Liver (tissue), 9 donors: ENCODE data around the gene EPB41L4A. TPM values are rescaled to one million over a fixed set of nuclear protein-coding genes. Genes with fewer than 3 reads are reported as not detected.
A peak's percentile ranks its signal among the peaks of the same experiment; 100 is the strongest.

Experiments
- DNase-seq: peaks from one replicate; pipeline ENCODE4 v3.0.0-alpha.2; 2017; ENCODE audit warnings: low spot score
- H3K27ac ChIP-seq, 2 donors: one replicate each; pipeline ENCODE4 v1.7.0; 2013; ENCODE audit warnings: inconsistent platforms in 2 of 2, low read length in 2 of 2, control low read depth in 1 of 2, low read depth in 1 of 2, mild to moderate bottlenecking in 1 of 2
- H3K27me3 ChIP-seq, 4 donors: one replicate each; pipeline versions ENCODE4 v1.6.1 to v1.7.0; 2013; ENCODE audit warnings: low read length in 3 of 4, inconsistent platforms in 1 of 4, mild to moderate bottlenecking in 1 of 4, moderate library complexity in 1 of 4; ENCODE audit not compliant: control insufficient read depth in 4 of 4, insufficient read depth in 4 of 4
- H3K36me3 ChIP-seq, 4 donors: one replicate each; pipeline versions ENCODE4 v1.6.1 to v1.7.0; 2013; ENCODE audit warnings: low read length in 3 of 4, mild to moderate bottlenecking in 3 of 4, low read depth in 1 of 4, moderate library complexity in 1 of 4; ENCODE audit not compliant: control insufficient read depth in 4 of 4, insufficient read depth in 3 of 4
- H3K4me1 ChIP-seq, 4 donors: one replicate each; pipeline versions ENCODE4 v1.6.1 to v1.7.0; 2013; ENCODE audit warnings: low read length in 3 of 4, mild to moderate bottlenecking in 3 of 4, moderate library complexity in 1 of 4; ENCODE audit not compliant: control insufficient read depth in 4 of 4, insufficient read depth in 4 of 4
- H3K4me3 ChIP-seq, 3 donors: one replicate each; pipeline versions ENCODE4 v1.6.1 to v1.7.0; 2013; ENCODE audit warnings: low read length in 3 of 3, control low read depth in 1 of 3, low read depth in 1 of 3, mild to moderate bottlenecking in 1 of 3
- H3K9ac ChIP-seq, 2 donors: one replicate each; pipeline ENCODE4 v1.7.0; 2013; ENCODE audit warnings: low read length in 2 of 2, mild to moderate bottlenecking in 2 of 2, moderate library complexity in 2 of 2, control low read depth in 1 of 2, low read depth in 1 of 2
- H3K9me3 ChIP-seq, 4 donors: one replicate each; pipeline versions ENCODE4 v1.6.1 to v1.7.0; 2013; ENCODE audit warnings: low read length in 3 of 4; ENCODE audit not compliant: control insufficient read depth in 4 of 4
- FOXA2 ChIP-seq: IDR thresholded peaks from 2 replicates; pipeline ENCODE4 v1.6.1; 2016; ENCODE audit warnings: antibody characterized with exemption
- GABPA ChIP-seq, 2 donors: IDR thresholded peaks in 1 of 2; conservative IDR thresholded peaks in 1 of 2; 2 replicates each; pipeline ENCODE4 v1.6.1; 2016; ENCODE audit warnings: antibody characterized with exemption in 2 of 2, mild to moderate bottlenecking in 1 of 2, moderate library complexity in 1 of 2
- HNF4A ChIP-seq, 2 donors: conservative IDR thresholded peaks; 2 replicates each; pipeline ENCODE4 v1.6.1; 2016; ENCODE audit warnings: antibody characterized with exemption in 2 of 2, mild to moderate bottlenecking in 2 of 2
- JUND ChIP-seq, 2 donors: IDR thresholded peaks; 2 replicates each; pipeline ENCODE4 v1.6.1; 2016; ENCODE audit warnings: antibody characterized with exemption in 2 of 2
- NR2F2 ChIP-seq: IDR thresholded peaks from 2 replicates; pipeline ENCODE4 v1.6.1; 2016; ENCODE audit warnings: antibody characterized with exemption
- RAD21 ChIP-seq, 2 donors: IDR thresholded peaks; 2 replicates each; pipeline ENCODE4 v1.6.1; 2016; ENCODE audit warnings: antibody characterized with exemption in 2 of 2, mild to moderate bottlenecking in 2 of 2
- RXRA ChIP-seq, 2 donors: IDR thresholded peaks; 2 replicates each; pipeline ENCODE4 v1.6.1; 2017 to 2018; ENCODE audit warnings: antibody characterized with exemption in 2 of 2, mild to moderate bottlenecking in 1 of 2
- SP1 ChIP-seq: IDR thresholded peaks from 2 replicates; pipeline ENCODE4 v1.6.1; 2018; ENCODE audit warnings: antibody characterized with exemption, mild to moderate bottlenecking
- YY1 ChIP-seq: IDR thresholded peaks from 2 replicates; pipeline ENCODE4 v1.6.1; 2016; ENCODE audit warnings: antibody characterized with exemption, mild to moderate bottlenecking
- WGBS: extraction: QIAGEN DNeasy Blood & Tissue Kit; methylation state at CpG from one replicate; pipeline ENCODE4 v1.1.7; 2013; 5-methylcytosine and 5-hydroxymethylcytosine counted together
- polyA plus RNA-seq, 2 donors: library from polyadenylated mRNA; stranded (reverse) in 1 of 2; unstranded in 1 of 2; fragments of 200-250 nt in 1 of 2; fragments of >200 nt in 1 of 2; fragmentation: Nextera tagmentation in 1 of 2; extraction: Ambion mirVana in 1 of 2; gene quantifications; one replicate each; pipeline versions ENCODE4 v1.2.1 to v1.2.3, GENCODE V29; 2013 to 2015
- total RNA-seq, 2 donors: library from RNA; depleted of rRNA; stranded (reverse); fragments of >200 nt; gene quantifications; one replicate each; pipeline ENCODE4 v1.2.3, GENCODE V29; 2014
- TF ChIP-seq, protein P1 (sequence below): IDR thresholded peaks from 2 replicates; pipeline ENCODE4 v1.6.1; 2016; ENCODE audit warnings: antibody characterized with exemption, mild to moderate bottlenecking
- TF ChIP-seq, protein P2 (sequence below): IDR thresholded peaks from 2 replicates; pipeline ENCODE4 v1.6.1; 2016; ENCODE audit warnings: antibody characterized with exemption
- TF ChIP-seq, protein P3 (sequence below): IDR thresholded peaks from 2 replicates; pipeline ENCODE4 v1.6.1; 2016; ENCODE audit warnings: antibody characterized with exemption
- TF ChIP-seq, protein P4 (sequence below): fragments of 150-350 bp; IDR thresholded peaks from 2 replicates; pipeline ENCODE4 v1.5.1; 2017; ENCODE audit warnings: improper control_type of control experiment, low read depth, low read length; ENCODE audit not compliant: missing input control
- donor health status: healthy.
- donor health status: healthy.
- donor health status: healthy.
- donor health status: healthy.
- donor health status: healthy.

The EPB41L4A gene
- total and polyA plus RNA-seq, 4 donors: 1.1 to 8.0 (median 3.9) TPM

DNA sequence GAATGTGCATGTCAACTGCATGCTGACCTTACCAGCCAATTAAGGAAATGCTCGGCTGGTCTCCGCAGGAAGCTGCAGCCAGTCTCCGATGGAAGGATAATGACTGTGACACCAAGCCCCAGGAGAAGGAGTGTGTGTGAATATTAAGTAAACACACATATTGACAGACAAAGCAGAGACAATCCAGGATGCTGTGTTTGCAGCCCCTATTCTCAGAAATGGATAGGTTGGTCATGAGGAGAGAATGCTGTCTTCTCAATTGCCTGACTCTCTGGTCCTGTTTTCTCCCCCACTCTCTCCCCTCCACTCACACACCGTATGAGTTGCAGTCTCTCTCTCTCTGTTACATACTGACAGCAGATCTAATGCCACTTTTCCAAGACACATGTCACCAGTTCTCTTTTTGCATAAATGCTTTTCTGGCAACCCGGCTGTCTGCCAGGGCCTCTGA is 85.7 kb downstream of the EPB41L4A start:
- Histone ChIP-seq H3K27ac (no peak overlapping the region), H3K27me3 (no peaks in the 10 kb centered on the region), H3K4me1 (peaks cover 0 to 2% (median 0%) of the 10 kb centered on the region in 4 donors), H3K4me3 (no peak overlapping the region), H3K9me3 (no peaks in the 10 kb centered on the region), H3K9ac (no peak overlapping the region), H3K36me3 (no peaks in the 10 kb centered on the region)
- 40% methylated on average over 5 of the region's 5 CpGs for WGBS
- DNase-seq: no peak
- TF ChIP-seq, protein P1, sequence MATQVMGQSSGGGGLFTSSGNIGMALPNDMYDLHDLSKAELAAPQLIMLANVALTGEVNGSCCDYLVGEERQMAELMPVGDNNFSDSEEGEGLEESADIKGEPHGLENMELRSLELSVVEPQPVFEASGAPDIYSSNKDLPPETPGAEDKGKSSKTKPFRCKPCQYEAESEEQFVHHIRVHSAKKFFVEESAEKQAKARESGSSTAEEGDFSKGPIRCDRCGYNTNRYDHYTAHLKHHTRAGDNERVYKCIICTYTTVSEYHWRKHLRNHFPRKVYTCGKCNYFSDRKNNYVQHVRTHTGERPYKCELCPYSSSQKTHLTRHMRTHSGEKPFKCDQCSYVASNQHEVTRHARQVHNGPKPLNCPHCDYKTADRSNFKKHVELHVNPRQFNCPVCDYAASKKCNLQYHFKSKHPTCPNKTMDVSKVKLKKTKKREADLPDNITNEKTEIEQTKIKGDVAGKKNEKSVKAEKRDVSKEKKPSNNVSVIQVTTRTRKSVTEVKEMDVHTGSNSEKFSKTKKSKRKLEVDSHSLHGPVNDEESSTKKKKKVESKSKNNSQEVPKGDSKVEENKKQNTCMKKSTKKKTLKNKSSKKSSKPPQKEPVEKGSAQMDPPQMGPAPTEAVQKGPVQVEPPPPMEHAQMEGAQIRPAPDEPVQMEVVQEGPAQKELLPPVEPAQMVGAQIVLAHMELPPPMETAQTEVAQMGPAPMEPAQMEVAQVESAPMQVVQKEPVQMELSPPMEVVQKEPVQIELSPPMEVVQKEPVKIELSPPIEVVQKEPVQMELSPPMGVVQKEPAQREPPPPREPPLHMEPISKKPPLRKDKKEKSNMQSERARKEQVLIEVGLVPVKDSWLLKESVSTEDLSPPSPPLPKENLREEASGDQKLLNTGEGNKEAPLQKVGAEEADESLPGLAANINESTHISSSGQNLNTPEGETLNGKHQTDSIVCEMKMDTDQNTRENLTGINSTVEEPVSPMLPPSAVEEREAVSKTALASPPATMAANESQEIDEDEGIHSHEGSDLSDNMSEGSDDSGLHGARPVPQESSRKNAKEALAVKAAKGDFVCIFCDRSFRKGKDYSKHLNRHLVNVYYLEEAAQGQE: no peak
- TF ChIP-seq NR2F2: peak; percentile 22

DNA sequence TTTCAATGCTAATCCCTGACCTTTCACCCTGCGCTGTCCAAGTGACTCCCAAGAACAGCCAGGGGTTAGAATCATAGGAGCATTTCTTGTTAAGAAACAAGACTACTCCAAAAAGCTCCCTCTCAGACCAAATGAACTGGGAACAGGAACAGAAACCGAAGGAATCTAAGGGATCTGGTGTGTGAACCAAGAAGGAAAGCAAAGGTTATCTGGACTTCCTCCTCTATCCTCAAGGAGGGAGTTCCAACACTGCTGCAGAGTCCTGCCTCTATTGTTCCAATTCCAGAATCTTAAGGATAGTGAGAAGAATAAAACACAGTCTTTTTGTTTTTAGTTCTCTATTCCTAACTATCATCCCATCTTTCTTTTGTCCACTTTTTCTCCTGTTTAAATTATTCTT is 87.2 kb downstream of the EPB41L4A start:
- TF ChIP-seq, protein P2, sequence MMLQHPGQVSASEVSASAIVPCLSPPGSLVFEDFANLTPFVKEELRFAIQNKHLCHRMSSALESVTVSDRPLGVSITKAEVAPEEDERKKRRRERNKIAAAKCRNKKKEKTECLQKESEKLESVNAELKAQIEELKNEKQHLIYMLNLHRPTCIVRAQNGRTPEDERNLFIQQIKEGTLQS: no peak
- TF ChIP-seq, protein P3, sequence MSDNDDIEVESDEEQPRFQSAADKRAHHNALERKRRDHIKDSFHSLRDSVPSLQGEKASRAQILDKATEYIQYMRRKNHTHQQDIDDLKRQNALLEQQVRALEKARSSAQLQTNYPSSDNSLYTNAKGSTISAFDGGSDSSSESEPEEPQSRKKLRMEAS: no peak
- peak; percentile 41 for TF ChIP-seq NR2F2
- Histone ChIP-seq H3K27ac (no peak overlapping the region), H3K9me3 (no peaks in the 10 kb centered on the region), H3K36me3 (no peaks in the 10 kb centered on the region), H3K9ac (no peak overlapping the region), H3K4me1 (peaks cover 0 to 2% (median 0%) of the 10 kb centered on the region in 4 donors), H3K27me3 (peaks cover 0 to 5% (median 0%) of the 10 kb centered on the region in 4 donors), H3K4me3 (no peak overlapping the region)
- 84% methylated on average over 2 of the region's 2 CpGs for WGBS
- DNase-seq: no peak

DNA sequence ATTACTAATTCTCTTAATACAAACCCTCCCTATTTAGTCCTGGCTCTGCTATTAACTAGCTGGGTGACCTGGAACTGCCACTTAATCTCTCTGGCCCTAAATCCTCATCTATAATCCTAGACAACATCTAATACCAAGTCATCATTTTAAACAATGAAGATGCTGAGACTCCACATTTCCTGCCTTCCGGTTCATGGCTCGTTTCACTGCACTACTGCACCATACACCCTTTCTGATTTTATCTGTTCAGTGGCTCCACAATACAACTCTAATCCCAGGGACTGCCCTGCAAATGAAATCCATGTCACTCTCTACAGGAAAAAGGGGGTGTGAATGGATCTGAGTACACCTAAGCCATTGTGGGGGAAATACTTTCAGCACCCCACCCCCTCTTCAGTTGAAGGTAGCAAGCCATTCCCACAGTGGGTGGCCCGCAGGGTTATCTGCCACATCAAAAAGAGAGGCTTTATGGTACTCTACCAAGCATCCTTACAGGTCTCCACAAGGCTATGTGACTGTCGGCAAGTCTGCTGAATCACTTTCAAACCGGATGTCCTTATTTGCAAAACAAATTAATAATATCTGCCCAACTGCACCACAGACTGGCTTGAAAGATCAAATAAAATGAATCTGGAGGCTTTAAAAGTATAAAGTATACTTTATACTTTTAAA is 89.5 kb downstream of the EPB41L4A start:
- peaks cover 0 to 5% (median 0%) of the 10 kb centered on the region in 4 donors for H3K27me3 ChIP-seq
- WGBS: 43% methylated on average over 5 of the region's 5 CpGs
- no peak overlapping the region for H3K9ac ChIP-seq
- no peak for DNase-seq
- TF ChIP-seq, protein P4, sequence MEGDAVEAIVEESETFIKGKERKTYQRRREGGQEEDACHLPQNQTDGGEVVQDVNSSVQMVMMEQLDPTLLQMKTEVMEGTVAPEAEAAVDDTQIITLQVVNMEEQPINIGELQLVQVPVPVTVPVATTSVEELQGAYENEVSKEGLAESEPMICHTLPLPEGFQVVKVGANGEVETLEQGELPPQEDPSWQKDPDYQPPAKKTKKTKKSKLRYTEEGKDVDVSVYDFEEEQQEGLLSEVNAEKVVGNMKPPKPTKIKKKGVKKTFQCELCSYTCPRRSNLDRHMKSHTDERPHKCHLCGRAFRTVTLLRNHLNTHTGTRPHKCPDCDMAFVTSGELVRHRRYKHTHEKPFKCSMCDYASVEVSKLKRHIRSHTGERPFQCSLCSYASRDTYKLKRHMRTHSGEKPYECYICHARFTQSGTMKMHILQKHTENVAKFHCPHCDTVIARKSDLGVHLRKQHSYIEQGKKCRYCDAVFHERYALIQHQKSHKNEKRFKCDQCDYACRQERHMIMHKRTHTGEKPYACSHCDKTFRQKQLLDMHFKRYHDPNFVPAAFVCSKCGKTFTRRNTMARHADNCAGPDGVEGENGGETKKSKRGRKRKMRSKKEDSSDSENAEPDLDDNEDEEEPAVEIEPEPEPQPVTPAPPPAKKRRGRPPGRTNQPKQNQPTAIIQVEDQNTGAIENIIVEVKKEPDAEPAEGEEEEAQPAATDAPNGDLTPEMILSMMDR: no peak
- TF ChIP-seq SP1: no peak
- no peak for TF ChIP-seq HNF4A (conservative IDR thresholded peaks at IDR 0.05)
- TF ChIP-seq, protein P3: no peak
- TF ChIP-seq FOXA2: no peak
- TF ChIP-seq GABPA (IDR thresholded peaks at IDR 0.05 in 1 of 2, conservative IDR thresholded peaks at IDR 0.05 in 1 of 2): no peak
- no peak for TF ChIP-seq RAD21 (IDR thresholded peaks at IDR 0.05)
- no peak for TF ChIP-seq JUND (IDR thresholded peaks at IDR 0.05)
- no peak for TF ChIP-seq RXRA (IDR thresholded peaks at IDR 0.05)
- no peak for TF ChIP-seq YY1
- TF ChIP-seq, protein P1: no peak
- H3K27ac ChIP-seq: no peak overlapping the region
- H3K4me3 ChIP-seq: no peak overlapping the region
- H3K9me3 ChIP-seq: no peaks in the 10 kb centered on the region
- H3K36me3 ChIP-seq: no peaks in the 10 kb centered on the region
- H3K4me1 ChIP-seq: peaks cover 0 to 2% (median 0%) of the 10 kb centered on the region in 4 donors
